GM12865 (cell line): Measurements from ENCODE around the gene BIRC2.

Source experiments
- DNase-seq: peaks from one replicate; pipeline ENCODE4 v3.0.0; 2010; ENCODE audit warnings: low read depth
- H3K4me3 ChIP-seq: 2 replicates; pipeline ENCODE4 v1.5.1; 2011; ENCODE audit warnings: mild to moderate bottlenecking, low read depth, low read length, control low read depth
- CTCF ChIP-seq: IDR thresholded peaks from 2 replicates; pipeline ENCODE4 v1.5.1; 2011; ENCODE audit warnings: low read length, control low read depth, low read depth, inconsistent platforms; ENCODE audit not compliant: insufficient read depth; ENCODE audit errors: missing control alignments

BIRC2 gene

GRCh38 chr11:102383839-102384238 lies 36.8 kb downstream of the BIRC2 start:
- DNase-seq, result no peak

GRCh38 chr11:102384419-102385079 lies 37.5 kb downstream of the BIRC2 start:
- H3K4me3 ChIP-seq, result no peak overlapping the region
- DNase-seq, result no peak
- no peak for TF ChIP-seq CTCF

More at GRCh38 chr11:102383839-102384238, 36.8 kb downstream of the BIRC2 start:
- H3K4me3 ChIP-seq, result no peak overlapping the region
- TF ChIP-seq CTCF, result no peak

- H3K4me3 ChIP-seq, result no peak overlapping the region
- no peak for TF ChIP-seq CTCF
- DNase-seq, result no peak
Measured at GRCh38 chr11:102385085-102386007, 38.3 kb downstream of the BIRC2 start.

GRCh38 chr11:102386136-102386734 lies 39.2 kb downstream of the BIRC2 start:
- H3K4me3 ChIP-seq, result no peak overlapping the region
- TF ChIP-seq CTCF, result no peak
- no peak for DNase-seq

- DNase-seq, result no peak
- TF ChIP-seq CTCF, result no peak
- no peak overlapping the region for H3K4me3 ChIP-seq
Measured at GRCh38 chr11:102387043-102387781, 40.2 kb downstream of the BIRC2 start.

GRCh38 chr11:102389253-102389652 lies 42.2 kb downstream of the BIRC2 start:
- TF ChIP-seq CTCF, result no peak
- no peak overlapping the region for H3K4me3 ChIP-seq
- no peak for DNase-seq
